ENCODE measurements around the gene CYB5RL. TPM values are rescaled to one million over a fixed set of nuclear protein-coding genes. Genes with fewer than 3 reads are reported as not detected.
"Not testable (repeated sequence)": the region's sequence is repeated elsewhere in the genome, so short reads cannot be mapped to it uniquely, and the experiment has no call there.

CYB5RL gene
- total RNA-seq, 1 donor from 2014 or later, result 3.3 TPM

DNA sequence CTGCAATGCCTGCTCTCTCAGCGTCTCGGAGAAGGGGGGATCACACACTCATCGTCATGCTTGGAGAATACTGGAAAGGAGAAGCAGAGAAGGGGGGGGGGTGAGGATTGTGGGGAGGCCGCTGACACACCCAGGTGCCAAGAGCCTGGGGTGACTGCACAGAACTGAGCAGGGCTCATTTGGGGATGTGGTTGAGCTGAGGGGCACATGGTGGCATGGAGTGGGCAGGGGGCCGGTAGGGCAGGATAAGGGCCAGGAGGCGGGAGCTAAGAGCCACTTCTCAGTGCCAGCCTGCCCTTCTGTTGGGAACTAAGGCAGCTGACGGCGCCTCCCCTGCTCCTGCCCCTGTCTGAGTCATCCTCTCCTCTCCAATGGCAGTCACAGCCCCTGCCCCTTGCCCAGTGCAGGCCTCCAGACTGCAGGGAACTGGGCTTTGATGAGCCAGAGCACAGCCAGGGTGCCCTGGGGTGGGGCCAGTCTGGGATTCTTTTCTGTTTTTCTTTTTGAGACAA, 27.3 kb upstream of the CYB5RL start:
- no peak for DNase-seq (ENCODE audit: extremely low read depth, low read depth, low spot score)

GRCh38 chr1:54225986-54226559, 26.2 kb upstream of the CYB5RL start:
- no peak for DNase-seq (ENCODE audit: extremely low read depth, low read depth, low spot score)

DNA sequence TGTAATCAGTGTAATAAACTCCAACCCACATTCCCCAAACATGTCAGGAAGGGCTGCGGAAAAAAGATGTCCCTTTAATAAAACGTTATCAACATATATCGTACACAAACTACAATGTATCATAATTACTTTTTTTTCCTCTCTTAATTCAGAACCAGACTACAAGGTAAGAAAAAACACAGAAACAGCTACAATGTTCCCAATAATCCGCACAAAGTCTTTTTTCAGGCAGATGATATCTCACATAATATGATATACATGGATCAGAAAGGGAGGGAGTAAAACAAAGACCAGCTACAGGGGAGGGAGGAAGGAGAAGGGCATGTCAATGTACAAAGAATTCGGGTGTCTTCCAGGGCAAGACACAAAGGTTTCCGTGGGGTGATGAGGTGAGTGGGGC, 25.5 kb upstream of the CYB5RL start:
- DNase-seq (ENCODE audit: extremely low read depth, low read depth, low spot score), result no peak

GRCh38 chr1:54224233-54224632, 24.4 kb upstream of the CYB5RL start:
- no peak for DNase-seq (ENCODE audit: extremely low read depth, low read depth, low spot score)

- DNase-seq (ENCODE audit: extremely low read depth, low read depth, low spot score), result no peak
These were observed 23.8 kb upstream of the CYB5RL start for GRCh38 chr1:54223441-54224202.

GRCh38 chr1:54222711-54223110, 22.9 kb upstream of the CYB5RL start:
- DNase-seq (ENCODE audit: extremely low read depth, low read depth, low spot score), result no peak

DNA sequence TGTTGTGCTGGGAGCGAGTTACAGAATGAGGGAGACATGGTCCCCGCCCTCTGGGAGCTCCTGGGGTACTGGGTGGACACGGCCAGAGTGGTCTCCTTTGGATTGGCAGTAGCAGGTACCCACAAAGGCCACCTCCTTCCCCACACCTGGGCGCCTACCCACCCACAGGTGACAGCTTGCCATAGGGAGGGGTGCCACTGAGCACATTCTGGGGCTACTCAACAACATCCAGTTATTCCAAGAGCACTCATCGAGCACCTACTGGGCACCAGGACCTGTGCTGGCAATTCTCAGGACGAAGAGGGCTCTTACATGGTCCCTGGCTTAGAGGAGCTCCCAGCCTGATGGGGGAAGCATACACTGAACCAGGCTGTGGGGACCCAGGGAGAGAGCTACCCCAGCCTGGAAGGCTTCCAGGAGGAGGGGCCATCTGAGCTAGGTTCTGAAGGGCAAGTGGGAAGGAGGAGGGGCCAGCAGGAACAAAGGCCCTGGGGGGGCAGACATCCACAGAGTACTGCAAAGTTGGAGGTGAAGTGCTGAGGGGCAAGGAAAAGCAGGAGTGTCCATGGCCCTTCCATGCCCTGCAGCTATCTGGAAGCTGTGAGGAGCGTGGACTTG, 22.1 kb upstream of the CYB5RL start:
- no peak for DNase-seq (ENCODE audit: extremely low read depth, low read depth, low spot score)

GRCh38 chr1:54221113-54221834, 21.4 kb upstream of the CYB5RL start:
- DNase-seq (ENCODE audit: extremely low read depth, low read depth, low spot score), result no peak

GRCh38 chr1:54220004-54220811, 20.4 kb upstream of the CYB5RL start:
- no peak for DNase-seq (ENCODE audit: extremely low read depth, low read depth, low spot score)

DNA sequence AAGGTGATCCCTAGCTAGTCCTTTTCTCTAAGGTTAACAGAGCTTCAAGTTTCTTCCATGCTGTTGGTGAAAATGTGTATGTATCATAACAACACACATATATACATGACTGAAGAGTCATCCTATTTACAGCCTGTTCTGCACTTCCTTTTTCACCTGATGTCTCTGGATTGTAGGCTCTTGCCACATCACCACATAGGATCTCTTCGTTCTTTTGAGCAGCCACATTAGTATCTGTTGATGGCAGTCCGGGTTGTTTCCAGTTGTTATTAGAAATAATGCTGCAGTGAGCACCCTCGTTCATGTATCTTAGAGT, 19.8 kb upstream of the CYB5RL start:
- no peak for DNase-seq (ENCODE audit: extremely low read depth, low read depth, low spot score)

DNA sequence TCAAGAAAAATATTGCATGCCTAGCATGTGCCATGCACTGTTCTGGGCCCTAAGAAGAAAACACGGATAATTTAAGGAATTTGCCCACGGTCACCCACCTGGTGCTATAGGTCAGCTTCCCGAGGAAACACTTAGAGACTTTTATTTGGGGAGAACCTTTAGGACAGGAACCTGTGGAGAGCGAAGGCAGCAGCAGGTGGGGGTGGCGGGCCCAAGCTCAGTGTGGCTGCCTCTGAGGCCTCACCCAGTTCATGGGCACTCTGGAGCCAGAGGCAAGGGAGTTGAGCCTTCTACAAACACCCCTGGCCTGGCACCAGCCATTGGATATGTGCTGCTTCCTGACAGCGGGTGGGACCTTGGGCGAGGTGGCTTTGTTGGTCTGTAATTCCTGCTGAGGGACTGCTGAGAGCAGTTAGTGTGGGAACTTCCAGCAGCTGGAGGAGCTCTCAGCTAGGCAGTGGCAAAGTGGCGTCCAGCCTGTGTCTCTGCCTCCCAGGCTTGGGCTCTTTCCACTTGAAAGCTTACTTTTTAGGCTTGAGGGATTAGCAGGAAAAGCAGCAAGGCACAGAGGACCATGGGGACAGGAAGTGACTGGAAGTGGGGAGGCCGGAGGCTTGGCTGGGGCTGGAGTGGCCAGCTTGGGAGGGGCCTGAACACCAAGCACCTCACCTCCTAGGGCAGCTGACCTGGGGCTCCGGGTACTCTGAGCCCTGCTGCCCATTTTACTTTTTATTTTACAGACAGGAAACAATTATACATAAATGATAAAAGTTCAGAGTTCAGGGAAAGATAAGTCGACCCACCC, 19.3 kb upstream of the CYB5RL start:
- DNase-seq (ENCODE audit: extremely low read depth, low read depth, low spot score), result no peak

- DNase-seq (ENCODE audit: extremely low read depth, low read depth, low spot score), result no peak
These were observed 15.7 kb upstream of the CYB5RL start for GRCh38 chr1:54215523-54215922.

DNA sequence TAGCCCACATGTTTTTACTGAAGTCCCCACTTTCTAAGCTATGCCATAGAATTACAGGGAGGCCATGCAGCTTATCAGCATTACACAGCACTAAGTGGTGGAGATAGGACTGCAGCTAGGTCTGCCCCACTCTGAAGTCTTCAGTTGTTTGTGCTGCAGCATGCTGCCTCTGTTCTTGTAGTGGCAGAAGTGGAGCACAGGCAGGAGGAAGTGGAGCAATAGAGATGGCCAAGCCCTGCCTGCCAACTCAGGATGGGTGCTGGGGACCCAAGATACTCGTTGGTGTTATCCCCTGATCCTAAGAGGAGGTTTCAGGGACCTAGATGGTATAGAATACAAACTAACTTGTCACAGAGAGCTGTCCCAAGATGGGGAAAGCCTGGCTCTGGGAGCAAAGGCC, 13.0 kb upstream of the CYB5RL start:
- no peak for DNase-seq (ENCODE audit: extremely low read depth, low read depth, low spot score)

DNA sequence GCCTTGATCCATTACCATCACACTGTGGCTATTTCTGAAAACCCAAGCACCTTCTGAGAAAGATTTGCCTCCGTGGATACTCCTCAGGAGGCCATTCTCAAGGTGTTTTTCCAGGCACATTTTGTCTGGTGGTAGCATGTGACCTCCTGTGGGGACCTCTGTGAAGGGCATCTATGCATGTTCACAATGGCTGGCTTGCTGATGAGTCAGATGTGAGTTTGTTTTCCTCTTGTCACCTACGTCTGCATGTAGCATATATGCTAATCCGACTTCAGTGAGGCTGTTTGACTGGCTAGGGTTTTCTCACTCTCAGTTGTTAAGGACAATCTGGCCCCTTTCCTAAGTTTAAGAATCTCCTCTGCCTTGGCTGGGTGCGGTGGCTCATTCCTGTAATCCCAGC, 8.1 kb upstream of the CYB5RL start:
- not testable (repeated sequence) for DNase-seq (ENCODE audit: extremely low read depth, low read depth, low spot score)

DNA sequence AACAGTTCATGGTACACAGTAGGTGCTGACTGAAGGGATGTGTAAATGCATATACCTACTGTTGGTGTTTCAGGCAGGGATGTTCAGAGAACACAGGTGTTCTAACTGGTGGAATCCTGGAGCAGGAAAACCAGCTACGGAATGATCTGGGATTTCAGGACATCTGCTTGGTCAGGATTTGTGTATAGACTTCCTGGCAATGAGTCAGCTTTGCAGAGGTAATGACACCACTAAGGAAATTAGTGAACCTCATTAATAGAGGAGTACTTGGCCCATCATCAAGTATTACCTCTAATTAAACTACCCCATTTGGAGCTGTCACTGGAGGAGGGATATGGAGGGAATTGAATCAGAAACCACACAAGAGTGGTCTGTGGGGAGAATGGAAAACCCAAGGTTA, 7.5 kb upstream of the CYB5RL start:
- DNase-seq (ENCODE audit: extremely low read depth, low read depth, low spot score), result no peak

GRCh38 chr1:54204199-54204598, 4.4 kb upstream of the CYB5RL start:
- no peak for DNase-seq (ENCODE audit: extremely low read depth, low read depth, low spot score)

GRCh38 chr1:54200519-54200997, 728 bp upstream of the CYB5RL start:
- no peak for DNase-seq (ENCODE audit: extremely low read depth, low read depth, low spot score)

GRCh38 chr1:54199151-54199764, 572 bp downstream of the CYB5RL start:
- DNase-seq (ENCODE audit: extremely low read depth, low read depth, low spot score), result no peak

DNA sequence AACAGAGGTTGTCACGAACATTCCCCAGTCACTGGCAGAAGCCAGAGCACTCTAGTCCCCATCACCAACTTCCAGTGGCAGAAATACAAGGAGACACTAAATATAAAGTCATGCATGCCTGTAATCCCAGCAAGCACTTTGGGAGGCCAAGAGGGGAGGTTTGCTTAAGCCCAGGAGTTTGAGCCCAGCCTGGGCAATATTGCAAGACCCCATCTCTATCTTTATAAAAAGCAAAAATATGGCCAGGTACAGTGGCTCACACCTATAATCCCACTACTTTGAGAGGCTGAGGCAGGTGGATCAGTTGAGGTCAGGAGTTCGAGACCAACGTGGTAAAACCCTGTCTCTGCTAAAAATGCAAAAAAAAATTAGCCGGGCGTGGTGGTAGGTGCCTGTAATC, 6.4 kb downstream of the CYB5RL start:
- no peak for DNase-seq (ENCODE audit: extremely low read depth, low read depth, low spot score)
